NCI-H510A treated with DMSO at 0.1 percent for 48 hours (cell line): ENCODE measurements around the gene MEF2C.

Experiments
- DNase-seq: peaks from one replicate; lab custom pipeline; 2025; lab: John Stamatoyannopoulos, UW

Gene MEF2C

GRCh38 chr5:88758591-88758990 lies 124.4 kb downstream of the MEF2C start:
- DNase-seq = no peak

GRCh38 chr5:88758184-88758583 lies 124.8 kb downstream of the MEF2C start:
- DNase-seq = no peak

- DNase-seq = no peak
Measured at GRCh38 chr5:88756953-88757352, 126.0 kb downstream of the MEF2C start.

- no peak for DNase-seq
Measured at GRCh38 chr5:88748666-88749065, 134.3 kb downstream of the MEF2C start.

GRCh38 chr5:88746438-88746882 lies 136.5 kb downstream of the MEF2C start:
- DNase-seq = no peak

GRCh38 chr5:88745093-88745696 lies 137.8 kb downstream of the MEF2C start:
- DNase-seq = no peak

- no peak for DNase-seq
Measured at GRCh38 chr5:88743231-88743834, 139.7 kb downstream of the MEF2C start.

GRCh38 chr5:88741964-88742363 lies 141.0 kb downstream of the MEF2C start:
- no peak for DNase-seq

GRCh38 chr5:88740604-88741185 lies 142.3 kb downstream of the MEF2C start:
- DNase-seq = no peak

- DNase-seq = no peak
Measured at GRCh38 chr5:88736494-88736893, 146.5 kb downstream of the MEF2C start.

GRCh38 chr5:88734983-88735382 lies 148.0 kb downstream of the MEF2C start:
- no peak for DNase-seq

GRCh38 chr5:88734191-88734640 lies 148.8 kb downstream of the MEF2C start:
- no peak for DNase-seq

GRCh38 chr5:88732862-88733261 lies 150.1 kb downstream of the MEF2C start:
- no peak for DNase-seq

GRCh38 chr5:88732181-88732633 lies 150.8 kb downstream of the MEF2C start:
- no peak for DNase-seq

GRCh38 chr5:88729829-88730182 lies 153.2 kb downstream of the MEF2C start:
- DNase-seq = no peak

- DNase-seq = peak; percentile 73
Measured at GRCh38 chr5:88729084-88729828, 153.7 kb downstream of the MEF2C start.

GRCh38 chr5:88727705-88728313 lies 155.2 kb downstream of the MEF2C start:
- DNase-seq = peak; percentile 39

- no peak for DNase-seq
Measured at GRCh38 chr5:88725454-88725853, 157.5 kb downstream of the MEF2C start.

- peak; percentile 25 for DNase-seq
Measured at GRCh38 chr5:88724201-88724600, 158.8 kb downstream of the MEF2C start.

GRCh38 chr5:88722546-88723073 lies 160.4 kb downstream of the MEF2C start:
- DNase-seq = no peak

GRCh38 chr5:88719434-88719833 lies 163.6 kb downstream of the MEF2C start:
- no peak for DNase-seq

GRCh38 chr5:88718736-88719135 lies 164.2 kb downstream of the MEF2C start:
- no peak for DNase-seq
